Measurements from ENCODE around the gene SPEF2.

Gene SPEF2

DNA sequence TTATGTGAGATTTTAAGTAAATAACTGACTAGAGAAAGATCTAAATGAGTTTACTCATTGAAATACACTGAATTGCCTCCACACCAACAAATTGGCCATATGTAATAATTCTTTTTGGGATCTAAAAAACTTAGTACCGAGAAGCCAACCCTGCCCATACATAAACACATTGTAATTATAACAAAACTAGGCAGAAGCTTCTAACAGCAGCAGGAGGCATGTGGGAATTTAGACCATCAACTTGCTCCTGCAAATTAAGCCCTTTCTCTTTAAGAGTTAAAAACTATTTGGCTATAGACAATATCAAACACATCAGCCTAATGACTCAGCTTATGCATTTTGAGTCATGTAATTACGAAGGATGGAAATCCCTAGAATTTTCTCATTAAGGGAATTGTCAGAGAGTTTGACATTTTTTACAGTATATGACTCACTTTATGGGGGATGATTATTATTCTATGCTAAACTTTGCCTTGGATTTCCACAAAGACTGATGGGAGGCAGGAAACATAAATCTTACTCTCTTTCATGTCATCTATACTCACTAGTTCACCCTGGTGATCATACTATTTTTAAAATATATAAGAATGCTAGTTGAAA lies 240.0 kb downstream of the SPEF2 start:
- DNase-seq, result no peak

DNA sequence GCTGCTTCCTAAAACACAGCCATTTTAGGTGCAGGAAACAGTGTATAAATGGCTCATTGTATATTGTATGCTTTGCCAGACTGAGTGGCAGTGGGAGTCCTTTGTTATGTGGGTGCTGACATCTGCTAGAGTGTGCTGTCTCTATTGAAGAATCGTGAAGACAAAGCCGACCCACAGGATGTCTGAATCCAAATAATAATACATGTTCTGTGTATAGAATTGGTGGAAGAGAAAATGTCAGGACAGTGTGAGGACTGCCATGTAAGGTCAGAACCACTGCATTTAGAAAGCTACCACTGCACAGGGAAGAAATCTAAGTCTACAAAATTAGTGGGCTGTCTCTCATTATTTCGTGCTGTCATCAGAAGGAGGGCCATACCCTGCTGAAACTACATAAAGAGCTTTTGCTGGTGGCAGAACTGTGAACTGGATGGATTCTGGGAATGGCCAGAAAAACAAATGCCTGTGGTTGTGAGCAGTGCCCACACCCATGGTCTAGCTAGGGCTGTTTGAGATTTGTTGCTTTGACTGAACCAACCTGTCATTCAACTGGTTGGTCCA lies 241.5 kb downstream of the SPEF2 start:
- DNase-seq, result no peak

- no peak for DNase-seq
Observed at GRCh38 chr5:35860686-35861085, 243.0 kb downstream of the SPEF2 start.

- DNase-seq, result no peak
Observed at GRCh38 chr5:35861718-35862117, 244.1 kb downstream of the SPEF2 start.

- DNase-seq, result no peak
Observed at GRCh38 chr5:35862126-35862525, 244.5 kb downstream of the SPEF2 start.

GRCh38 chr5:35863159-35863558 lies 245.5 kb downstream of the SPEF2 start:
- DNase-seq, result no peak

Measured in NCI-H2171 (cell line).